Transverse colon (tissue), 4 donors: ENCODE measurements around the gene S100A11. TPM values are rescaled to one million over a fixed set of nuclear protein-coding genes. Genes with fewer than 3 reads are reported as not detected.

ENCODE experiments used
- DNase-seq: peaks from one replicate; pipeline ENCODE4 v3.0.0-alpha.2; 2019
- H3K27ac ChIP-seq, 4 donors: fragments of 200-600 bp; sonication (generic); 2 replicates each; pipeline ENCODE4 v1.5.1; 2016 to 2018; ENCODE audit warnings: inconsistent platforms in 4 of 4
- H3K27me3 ChIP-seq: fragments of 200-600 bp; sonication (generic); 2 replicates; pipeline ENCODE4 v1.5.1; 2017; ENCODE audit warnings: inconsistent platforms
- H3K36me3 ChIP-seq, 4 donors: fragments of 200-600 bp; sonication (generic); 2 replicates each; pipeline ENCODE4 v1.5.1; 2017 to 2019; ENCODE audit warnings: inconsistent platforms in 4 of 4
- H3K4me1 ChIP-seq, 4 donors: fragments of 200-600 bp; sonication (generic); 2 replicates each; pipeline ENCODE4 v1.5.1; 2017 to 2020; ENCODE audit warnings: inconsistent platforms in 4 of 4
- H3K4me3 ChIP-seq, 4 donors: fragments of 200-600 bp; sonication (generic); 1 replicate in 1 of 4; 2 replicates in 3 of 4; pipeline versions ENCODE4 v1.5.1 to v1.6.1; 2017 to 2019; ENCODE audit warnings: inconsistent platforms in 4 of 4
- H3K9me3 ChIP-seq, 2 donors: fragments of 200-600 bp; sonication (generic); 2 replicates each; pipeline ENCODE4 v1.5.1; 2017 to 2019; ENCODE audit warnings: inconsistent platforms in 2 of 2
- CTCF ChIP-seq, 5 experiments: fragments of 200-600 bp in 3 of 5; fragments of 450-650 bp in 2 of 5; sonication (generic) in 3 of 5; IDR thresholded peaks; 1 replicate in 2 of 5; 2 replicates in 3 of 5; pipeline ENCODE4 v1.5.1; 2016 to 2017; ENCODE audit warnings: antibody characterized with exemption in 5 of 5, inconsistent platforms in 3 of 5, mild to moderate bottlenecking in 2 of 5, moderate library complexity in 1 of 5
- EP300 ChIP-seq: sonication (generic); formaldehyde crosslinking; IDR thresholded peaks from one replicate; pipeline ENCODE4 v1.6.1; 2017; ENCODE audit warnings: antibody characterized with exemption, low read depth
- POLR2A ChIP-seq: fragments of 450-650 bp; IDR thresholded peaks from one replicate; pipeline ENCODE4 v1.6.1; 2016; ENCODE audit warnings: antibody characterized with exemption, mild to moderate bottlenecking, moderate library complexity
- POLR2AphosphoS5 ChIP-seq, 3 donors: sonication (generic); formaldehyde crosslinking; IDR thresholded peaks; one replicate each; pipeline ENCODE4 v1.6.1; 2016; ENCODE audit warnings: antibody characterized with exemption in 3 of 3
- WGBS, 2 donors: methylation state at CpG; one replicate each; pipeline ENCODE4 v1.1.5; 2018; ENCODE audit warnings: low coverage in 1 of 2; 5-methylcytosine and 5-hydroxymethylcytosine counted together
- in situ Hi-C, 4 donors: fragments of 200-750 bp; cut with MboI; loops; one replicate each; pipeline versions ENCODE4 v1.15.0 to v1.15.1; 2017; ENCODE audit warnings: low sequenced_read_pairs in 3 of 4, low pct_ligation_motif_present in 1 of 4, low pct_unique_long_range_greater_than_20kb in 1 of 4
- intact Hi-C: fragments of 100-400 bp; cut with DNase I; formaldehyde crosslinking; loops from one replicate; pipeline ENCODE4 v1.15.1; 2023; ENCODE audit warnings: low total_unique reads
- total RNA-seq, 4 donors: library from RNA; depleted of rRNA; stranded (reverse); fragments of >200 nt; gene quantifications; one replicate each; pipeline ENCODE4 v1.1.0, GENCODE V29; 2016

Gene S100A11
- total RNA-seq, 4 donors from 2014 or later = 35.6 to 108 (median 54.8) TPM

GRCh38 chr1:151988405-151988923 is 48.3 kb downstream of the S100A11 start:
- Histone ChIP-seq H3K9me3 (no peaks in the 10 kb centered on the region), H3K27me3 (no peaks in the 10 kb centered on the region), H3K27ac (peak overlapping the region; percentile 93 to 97 (median 94)), H3K36me3 (peaks cover 0 to 24% (median 10%) of the 10 kb centered on the region in 4 donors), H3K4me1 (peaks cover 43 to 83% (median 53%) of the 10 kb centered on the region in 4 donors), H3K4me3 (no peak overlapping the region)
- TF ChIP-seq POLR2AphosphoS5 (IDR thresholded peaks at IDR 0.05) = no peak
- no peak for TF ChIP-seq CTCF (IDR thresholded peaks at IDR 0.05)
- no peak for TF ChIP-seq EP300
- no peak for TF ChIP-seq POLR2A
- intact Hi-C loops = no loop called here
- DNase-seq = no peak
- in situ Hi-C loops = no loop called here
- 45% methylated on average over 2 of the region's 2 CpGs; no CpG with 5 or more reads in 1 of the 2 donors for WGBS, 2 donors

- intact Hi-C loops = no loop called here
- Histone ChIP-seq H3K27ac (no peak overlapping the region), H3K4me3 (no peak overlapping the region), H3K27me3 (no peaks in the 10 kb centered on the region), H3K9me3 (no peaks in the 10 kb centered on the region), H3K36me3 (peaks cover 0 to 32% (median 13%) of the 10 kb centered on the region in 4 donors), H3K4me1 (peaks cover 39 to 85% (median 45%) of the 10 kb centered on the region in 4 donors)
- DNase-seq = no peak
- TF ChIP-seq EP300 = no peak
- no peak for TF ChIP-seq CTCF (IDR thresholded peaks at IDR 0.05)
- no peak for TF ChIP-seq POLR2AphosphoS5 (IDR thresholded peaks at IDR 0.05)
- TF ChIP-seq POLR2A = no peak
- WGBS, 2 donors = 88 to 89% methylated on average over 7 to 8 of the region's 8 CpGs
- in situ Hi-C loops = no loop called here
Measured at GRCh38 chr1:151986501-151987190, 50.2 kb downstream of the S100A11 start.

- H3K4me1 ChIP-seq = peaks cover 34 to 80% (median 40%) of the 10 kb centered on the region in 4 donors
- H3K36me3 ChIP-seq = peaks cover 0 to 32% (median 13%) of the 10 kb centered on the region in 4 donors
- H3K27ac ChIP-seq = no peak overlapping the region
- no peak for TF ChIP-seq CTCF (IDR thresholded peaks at IDR 0.05)
- no peak for TF ChIP-seq POLR2A
- in situ Hi-C loops (no loop called here), intact Hi-C loops (no loop called here)
- DNase-seq = no peak
- 84% methylated on average over 1 of the region's 1 CpG; no CpG with 5 or more reads in 1 of the 2 donors for WGBS, 2 donors
- H3K4me3 ChIP-seq = no peak overlapping the region
- no peaks in the 10 kb centered on the region for H3K9me3 ChIP-seq
- H3K27me3 ChIP-seq = no peaks in the 10 kb centered on the region
Measured at GRCh38 chr1:151985768-151986167, 51.0 kb downstream of the S100A11 start.

- no peak overlapping the region for H3K4me3 ChIP-seq
- WGBS, 2 donors = 84 to 90% methylated on average over 2 of the region's 2 CpGs
- intact Hi-C loops = no loop called here
- no peaks in the 10 kb centered on the region for H3K9me3 ChIP-seq
- H3K4me1 ChIP-seq = peaks cover 29 to 80% (median 40%) of the 10 kb centered on the region in 4 donors
- TF ChIP-seq CTCF (IDR thresholded peaks at IDR 0.05) = no peak
- no peak for TF ChIP-seq POLR2AphosphoS5 (IDR thresholded peaks at IDR 0.05)
- TF ChIP-seq EP300 = no peak
- no peak for TF ChIP-seq POLR2A
- DNase-seq = no peak
- no peaks in the 10 kb centered on the region for H3K27me3 ChIP-seq
- in situ Hi-C loops = no loop called here
- H3K36me3 ChIP-seq = peaks cover 0 to 32% (median 13%) of the 10 kb centered on the region in 4 donors
- H3K27ac ChIP-seq = no peak overlapping the region
Measured at GRCh38 chr1:151985270-151985669, 51.5 kb downstream of the S100A11 start.
